ENCODE data around the gene S100A7.
A peak's percentile ranks its signal among the peaks of the same experiment; 100 is the strongest.
"Not testable (repeated sequence)": the region's sequence is repeated elsewhere in the genome, so short reads cannot be mapped to it uniquely, and the experiment has no call there.

Gene S100A7

GRCh38 chr1:153465811-153466636, 5.6 kb upstream of the S100A7 start:
- no peak overlapping the region for H3K27ac ChIP-seq
- no peaks in the 10 kb centered on the region for H3K9me3 ChIP-seq
- H3K27me3 ChIP-seq, result peaks cover 46% of the 10 kb centered on the region
- peak; percentile 73 for TF ChIP-seq CTCF (IDR thresholded peaks at IDR 0.05)
- peaks cover 9 to 12% of the 10 kb centered on the region in 2 experiments for H3K4me1 ChIP-seq (ENCODE audit: control insufficient read depth in 1 of 2, insufficient read depth in 1 of 2, low read depth in 1 of 2, low read length in 1 of 2)
- no peaks in the 10 kb centered on the region for H3K36me3 ChIP-seq
- H3K4me3 ChIP-seq (ENCODE audit: low read depth in 1 of 2, low read length in 1 of 2), result no peak overlapping the region

- Histone ChIP-seq H3K27me3 (peaks cover 62% of the 10 kb centered on the region), H3K4me1 (ENCODE audit: control insufficient read depth in 1 of 2, insufficient read depth in 1 of 2, low read depth in 1 of 2, low read length in 1 of 2) (peaks cover 9 to 12% of the 10 kb centered on the region in 2 experiments)
- H3K36me3 ChIP-seq; H3K27ac ChIP-seq; H3K9me3 ChIP-seq; H3K4me3 ChIP-seq (ENCODE audit: low read depth in 1 of 2, low read length in 1 of 2): not testable (repeated sequence)
Measured at GRCh38 chr1:153462741-153463140, 2.3 kb upstream of the S100A7 start.

- TF ChIP-seq CTCF (IDR thresholded peaks at IDR 0.05), result no peak
- Histone ChIP-seq H3K36me3 (no peaks in the 10 kb centered on the region), H3K9me3 (no peaks in the 10 kb centered on the region), H3K27ac (no peak overlapping the region), H3K4me1 (ENCODE audit: control insufficient read depth in 1 of 2, insufficient read depth in 1 of 2, low read depth in 1 of 2, low read length in 1 of 2) (no peaks in the 10 kb centered on the region), H3K27me3 (peaks cover 82% of the 10 kb centered on the region), H3K4me3 (ENCODE audit: low read depth in 1 of 2, low read length in 1 of 2) (no peak overlapping the region)
Measured at GRCh38 chr1:153459655-153460054, 796 bp downstream of the S100A7 start.

GRCh38 chr1:153456396-153456795, 4.1 kb downstream of the S100A7 start:
- TF ChIP-seq CTCF (IDR thresholded peaks at IDR 0.05), result no peak
- peaks cover 62% of the 10 kb centered on the region for H3K27me3 ChIP-seq
- H3K4me3 ChIP-seq (ENCODE audit: low read depth in 1 of 2, low read length in 1 of 2), result no peak overlapping the region

GRCh38 chr1:153448851-153449250, 11.6 kb downstream of the S100A7 start:
- H3K36me3 ChIP-seq; H3K9me3 ChIP-seq; H3K4me1 ChIP-seq (ENCODE audit: control insufficient read depth in 1 of 2, insufficient read depth in 1 of 2, low read depth in 1 of 2, low read length in 1 of 2); H3K4me3 ChIP-seq (ENCODE audit: low read depth in 1 of 2, low read length in 1 of 2); H3K27ac ChIP-seq: not testable (repeated sequence)
- H3K27me3 ChIP-seq, result peaks cover 79% of the 10 kb centered on the region

More at GRCh38 chr1:153456396-153456795, 4.1 kb downstream of the S100A7 start:
- Histone ChIP-seq H3K9me3 (no peaks in the 10 kb centered on the region), H3K27ac (no peak overlapping the region), H3K36me3 (no peaks in the 10 kb centered on the region), H3K4me1 (ENCODE audit: control insufficient read depth in 1 of 2, insufficient read depth in 1 of 2, low read depth in 1 of 2, low read length in 1 of 2) (no peaks in the 10 kb centered on the region)

- Histone ChIP-seq H3K9me3 (no peaks in the 10 kb centered on the region), H3K27me3 (peaks cover 87% of the 10 kb centered on the region), H3K36me3 (no peaks in the 10 kb centered on the region), H3K4me1 (ENCODE audit: control insufficient read depth in 1 of 2, insufficient read depth in 1 of 2, low read depth in 1 of 2, low read length in 1 of 2) (no peaks in the 10 kb centered on the region), H3K4me3 (ENCODE audit: low read depth in 1 of 2, low read length in 1 of 2) (no peak overlapping the region), H3K27ac (no peak overlapping the region)
- no peak for TF ChIP-seq CTCF (IDR thresholded peaks at IDR 0.05)
Measured at GRCh38 chr1:153447498-153448170, 12.8 kb downstream of the S100A7 start.

Data from neutrophil (primary cell).